HepG2 (cell line): Measurements from ENCODE around the gene SLC6A9. TPM values are rescaled to one million over a fixed set of nuclear protein-coding genes. Genes with fewer than 3 reads are reported as not detected.
A peak's percentile ranks its signal among the peaks of the same experiment; 100 is the strongest.

Source experiments
- ATM ChIP-seq: fragments of 450-650 bp; IDR thresholded peaks from 2 replicates; pipeline ENCODE4 v1.7.1; 2017; ENCODE audit warnings: mild to moderate bottlenecking, borderline replicate concordance
- CEBPB ChIP-seq: IDR thresholded peaks from 2 replicates; pipeline ENCODE4 v1.6.1; 2011; ENCODE audit warnings: low read depth, low read length, improper control_type of control experiment, borderline replicate concordance
- ETV6 ChIP-seq: sonication (generic); formaldehyde crosslinking; conservative IDR thresholded peaks from 2 replicates; pipeline ENCODE4 v1.4.0; 2020; ENCODE audit warnings: missing genetic modification reagents
- FOXO1 ChIP-seq: sonication (generic); formaldehyde crosslinking; IDR thresholded peaks from 2 replicates; pipeline ENCODE4 v1.4.0; 2020; ENCODE audit warnings: missing genetic modification reagents
- HDAC2 ChIP-seq: sonication (generic); formaldehyde crosslinking; IDR thresholded peaks from 2 replicates; pipeline ENCODE4 v1.4.0; 2020; ENCODE audit warnings: missing genetic modification reagents
- HES4 ChIP-seq: sonication (generic); formaldehyde crosslinking; IDR thresholded peaks from 2 replicates; pipeline ENCODE4 v1.9.0; 2021; ENCODE audit warnings: mild to moderate bottlenecking, missing genetic modification reagents, borderline replicate concordance
- HOXA7 ChIP-seq: sonication (generic); formaldehyde crosslinking; IDR thresholded peaks from 2 replicates; pipeline ENCODE4 v1.8.1; 2022; ENCODE audit warnings: mild to moderate bottlenecking, missing genetic modification reagents, moderate library complexity
- IKZF1 ChIP-seq: fragments of 450-650 bp; IDR thresholded peaks from 2 replicates; pipeline ENCODE4 v1.7.1; 2016
- MLLT10 ChIP-seq: sonication (generic); formaldehyde crosslinking; IDR thresholded peaks from 2 replicates; pipeline ENCODE4 v1.4.0; 2020; ENCODE audit warnings: missing genetic modification reagents
- NFYB ChIP-seq: sonication (generic); formaldehyde crosslinking; IDR thresholded peaks from 2 replicates; pipeline ENCODE4 v1.4.0; 2020; ENCODE audit warnings: missing genetic modification reagents
- PHF8 ChIP-seq: sonication (generic); formaldehyde crosslinking; IDR thresholded peaks from 2 replicates; pipeline ENCODE4 v1.5.0; 2020; ENCODE audit warnings: missing genetic modification reagents
- ZMAT3 ChIP-seq: sonication (generic); formaldehyde crosslinking; conservative IDR thresholded peaks from 2 replicates; pipeline ENCODE4 v1.7.0; 2021; ENCODE audit warnings: missing genetic modification reagents
- ZNF205 ChIP-seq: IDR thresholded peaks from 2 replicates; pipeline ENCODE4 v1.6.1; 2018; ENCODE audit warnings: missing biosample characterization, missing genetic modification reagents
- ZNF501 ChIP-seq: sonication (generic); formaldehyde crosslinking; IDR thresholded peaks from 2 replicates; pipeline ENCODE4 v1.5.1; 2020; ENCODE audit warnings: mild to moderate bottlenecking, moderate library complexity, missing genetic modification reagents
- ZNF788 ChIP-seq: sonication (generic); formaldehyde crosslinking; IDR thresholded peaks from 2 replicates; pipeline ENCODE4 v1.5.0; 2020; ENCODE audit warnings: mild to moderate bottlenecking, missing genetic modification reagents, borderline replicate concordance
- ZNF883 ChIP-seq: sonication (generic); formaldehyde crosslinking; IDR thresholded peaks from 2 replicates; pipeline ENCODE4 v1.5.1; 2020; ENCODE audit warnings: mild to moderate bottlenecking, missing genetic modification reagents; ENCODE audit errors: not compliant biosample characterization
- polyA plus RNA-seq, 8 experiments: library from polyadenylated mRNA; depleted of rRNA in 3 of 8; stranded (reverse) in 7 of 8; unstranded in 1 of 8; fragments of >200 nt; fragmentation: Illumina TruSeq in 4 of 8; extraction: Trizol in 4 of 8; gene quantifications; 2 replicates each; pipeline versions ENCODE4 v1.2.1 to v1.2.3, GENCODE V29; 2011 to 2016; ENCODE audit warnings: low read depth in 4 of 8, missing spikeins in 1 of 8, mixed read lengths in 1 of 8; ENCODE audit not compliant: insufficient read depth in 1 of 8
- total RNA-seq, 5 experiments: library from RNA; depleted of rRNA; stranded (reverse); fragments of >200 nt; fragmentation: Illumina TruSeq; extraction: Trizol; gene quantifications; 2 replicates each; pipeline ENCODE4 v1.2.3, GENCODE V29; 2016; ENCODE audit warnings: low read depth in 1 of 5
- TF ChIP-seq, protein P1 (sequence below): sonication (generic); formaldehyde crosslinking; IDR thresholded peaks from 2 replicates; pipeline ENCODE4 v1.4.0; 2020; ENCODE audit warnings: mild to moderate bottlenecking, missing genetic modification reagents
- TF ChIP-seq, protein P2 (sequence below): sonication (generic); formaldehyde crosslinking; IDR thresholded peaks from 2 replicates; pipeline ENCODE4 v1.5.1; 2020; ENCODE audit warnings: mild to moderate bottlenecking, missing genetic modification reagents, moderate library complexity

Gene SLC6A9
- total and polyA plus RNA-seq, 2 of the 13 experiments (the other 11 are each of a cell fraction or from before 2014, with no cell fraction given) = 8.5 to 9.9 TPM

DNA sequence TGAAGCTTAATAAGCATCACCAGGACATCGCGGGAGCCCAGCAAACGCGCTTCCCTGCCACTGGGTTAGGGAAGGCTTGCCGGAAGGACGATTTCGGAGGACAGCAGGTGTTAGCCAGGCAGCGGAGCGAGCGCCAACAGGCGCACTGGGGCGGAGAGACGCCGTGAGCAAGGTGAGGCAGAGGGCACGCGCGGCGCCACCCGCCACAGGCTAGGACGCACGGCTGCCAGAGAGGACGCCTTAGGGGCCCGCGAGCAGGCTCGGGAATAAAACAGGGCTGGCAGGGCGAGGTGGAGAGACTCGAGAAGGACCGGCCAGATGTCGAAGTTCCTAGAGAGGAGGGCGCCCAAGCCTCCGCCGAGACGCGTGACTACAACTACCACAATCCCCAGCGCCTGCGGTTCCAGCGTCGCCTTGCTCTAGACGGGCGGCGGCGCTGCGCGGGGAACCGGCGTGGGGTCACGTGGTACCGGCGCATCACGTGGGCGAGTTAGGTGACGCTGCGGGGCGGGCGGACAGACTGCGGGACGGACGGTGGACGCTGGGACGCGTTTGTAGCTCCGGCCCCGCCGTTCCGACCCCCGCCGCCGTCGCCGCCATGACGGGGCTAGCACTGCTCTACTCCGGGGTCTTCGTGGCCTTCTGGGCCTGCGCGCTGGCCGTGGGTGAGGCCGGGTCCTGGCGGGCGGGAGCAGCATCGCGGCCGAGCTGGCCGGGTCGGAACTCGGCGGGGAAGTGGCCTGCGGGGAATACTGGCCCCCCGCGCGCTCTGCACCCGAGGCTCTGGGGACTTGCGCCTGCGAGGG lies 56.6 kb downstream of the SLC6A9 start, which contains the start of gene ATP6V0B (continued):
- 0 out of 2 replicates have a peak, but pooled peaks have one; percentile 4 for TF ChIP-seq HES4
- TF ChIP-seq, protein P1, sequence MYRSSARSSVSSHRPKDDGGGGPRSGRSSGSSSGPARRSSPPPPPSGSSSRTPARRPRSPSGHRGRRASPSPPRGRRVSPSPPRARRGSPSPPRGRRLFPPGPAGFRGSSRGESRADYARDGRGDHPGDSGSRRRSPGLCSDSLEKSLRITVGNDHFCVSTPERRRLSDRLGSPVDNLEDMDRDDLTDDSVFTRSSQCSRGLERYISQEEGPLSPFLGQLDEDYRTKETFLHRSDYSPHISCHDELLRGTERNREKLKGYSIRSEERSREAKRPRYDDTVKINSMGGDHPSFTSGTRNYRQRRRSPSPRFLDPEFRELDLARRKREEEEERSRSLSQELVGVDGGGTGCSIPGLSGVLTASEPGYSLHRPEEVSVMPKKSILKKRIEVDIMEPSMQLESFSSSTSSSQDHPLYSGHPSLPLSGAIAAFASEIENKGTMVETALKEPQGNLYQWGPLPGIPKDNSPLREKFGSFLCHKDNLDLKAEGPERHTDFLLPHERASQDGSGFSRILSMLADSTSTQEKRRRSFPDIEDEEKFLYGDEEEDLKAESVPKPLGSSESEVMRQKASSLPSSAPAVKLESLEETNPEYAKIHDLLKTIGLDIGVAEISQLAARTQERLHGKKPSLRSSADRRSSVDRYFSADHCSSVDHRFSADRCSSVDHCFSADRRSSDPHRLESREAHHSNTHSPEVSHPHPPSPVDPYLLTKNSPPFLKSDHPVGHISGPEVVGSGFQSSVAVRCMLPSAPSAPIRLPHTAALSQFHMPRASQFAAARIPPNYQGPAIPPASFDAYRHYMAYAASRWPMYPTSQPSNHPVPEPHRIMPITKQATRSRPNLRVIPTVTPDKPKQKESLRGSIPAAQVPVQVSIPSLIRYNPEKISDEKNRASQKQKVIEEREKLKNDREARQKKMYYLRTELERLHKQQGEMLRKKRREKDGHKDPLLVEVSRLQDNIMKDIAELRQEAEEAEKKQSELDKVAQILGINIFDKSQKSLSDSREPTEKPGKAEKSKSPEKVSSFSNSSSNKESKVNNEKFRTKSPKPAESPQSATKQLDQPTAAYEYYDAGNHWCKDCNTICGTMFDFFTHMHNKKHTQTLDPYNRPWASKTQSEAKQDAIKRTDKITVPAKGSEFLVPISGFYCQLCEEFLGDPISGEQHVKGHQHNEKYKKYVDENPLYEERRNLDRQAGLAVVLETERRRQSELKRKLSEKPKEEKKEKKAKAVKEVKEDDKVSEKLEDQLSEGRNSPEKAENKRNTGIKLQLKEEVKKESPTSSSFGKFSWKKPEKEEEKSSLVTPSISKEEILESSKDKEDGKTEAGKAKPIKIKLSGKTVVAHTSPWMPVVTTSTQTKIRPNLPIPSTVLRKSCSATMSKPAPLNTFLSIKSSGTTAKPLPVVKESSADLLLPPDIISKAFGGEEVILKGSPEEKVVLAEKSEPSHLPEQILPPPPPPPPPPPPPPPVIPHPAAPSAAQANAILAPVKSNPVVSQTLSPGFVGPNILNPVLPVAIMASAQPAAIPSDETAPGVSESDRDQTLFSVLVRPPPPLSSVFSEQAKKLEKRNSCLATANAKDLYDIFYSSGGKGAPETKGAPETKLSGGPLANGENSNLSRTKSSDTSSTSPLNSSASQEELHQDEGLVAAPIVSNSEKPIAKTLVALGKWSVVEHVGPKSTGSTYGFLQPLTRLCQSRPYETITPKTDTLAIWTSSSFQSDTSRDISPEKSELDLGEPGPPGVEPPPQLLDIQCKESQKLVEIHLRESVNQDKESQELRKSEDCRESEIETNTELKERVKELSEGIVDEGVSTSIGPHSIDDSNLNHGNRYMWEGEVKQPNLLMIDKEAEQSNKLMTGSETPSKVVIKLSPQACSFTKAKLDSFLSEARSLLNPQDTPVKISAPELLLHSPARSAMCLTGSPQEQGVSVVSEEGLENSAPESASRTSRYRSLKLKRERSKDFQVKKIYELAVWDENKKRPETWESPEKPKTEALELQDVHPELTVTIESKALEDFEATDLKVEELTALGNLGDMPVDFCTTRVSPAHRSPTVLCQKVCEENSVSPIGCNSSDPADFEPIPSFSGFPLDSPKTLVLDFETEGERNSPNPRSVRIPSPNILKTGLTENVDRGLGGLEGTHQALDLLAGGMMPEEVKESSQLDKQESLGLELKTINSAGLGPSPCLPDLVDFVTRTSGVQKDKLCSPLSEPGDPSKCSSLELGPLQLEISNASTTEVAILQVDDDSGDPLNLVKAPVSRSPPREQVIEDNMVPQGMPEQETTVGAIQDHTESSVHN = no peak; the same call in 1 of the 2 replicates
- no peak for TF ChIP-seq ATM
- no peak for TF ChIP-seq CEBPB
- TF ChIP-seq ZNF205 = peak; percentile 100
- TF ChIP-seq ETV6 (CRISPR knock-in tag) = no peak
- peak; percentile 73; the same call in 1 of the 2 replicates for TF ChIP-seq ZNF501 (CRISPR knock-in tag)
- TF ChIP-seq, protein P2, sequence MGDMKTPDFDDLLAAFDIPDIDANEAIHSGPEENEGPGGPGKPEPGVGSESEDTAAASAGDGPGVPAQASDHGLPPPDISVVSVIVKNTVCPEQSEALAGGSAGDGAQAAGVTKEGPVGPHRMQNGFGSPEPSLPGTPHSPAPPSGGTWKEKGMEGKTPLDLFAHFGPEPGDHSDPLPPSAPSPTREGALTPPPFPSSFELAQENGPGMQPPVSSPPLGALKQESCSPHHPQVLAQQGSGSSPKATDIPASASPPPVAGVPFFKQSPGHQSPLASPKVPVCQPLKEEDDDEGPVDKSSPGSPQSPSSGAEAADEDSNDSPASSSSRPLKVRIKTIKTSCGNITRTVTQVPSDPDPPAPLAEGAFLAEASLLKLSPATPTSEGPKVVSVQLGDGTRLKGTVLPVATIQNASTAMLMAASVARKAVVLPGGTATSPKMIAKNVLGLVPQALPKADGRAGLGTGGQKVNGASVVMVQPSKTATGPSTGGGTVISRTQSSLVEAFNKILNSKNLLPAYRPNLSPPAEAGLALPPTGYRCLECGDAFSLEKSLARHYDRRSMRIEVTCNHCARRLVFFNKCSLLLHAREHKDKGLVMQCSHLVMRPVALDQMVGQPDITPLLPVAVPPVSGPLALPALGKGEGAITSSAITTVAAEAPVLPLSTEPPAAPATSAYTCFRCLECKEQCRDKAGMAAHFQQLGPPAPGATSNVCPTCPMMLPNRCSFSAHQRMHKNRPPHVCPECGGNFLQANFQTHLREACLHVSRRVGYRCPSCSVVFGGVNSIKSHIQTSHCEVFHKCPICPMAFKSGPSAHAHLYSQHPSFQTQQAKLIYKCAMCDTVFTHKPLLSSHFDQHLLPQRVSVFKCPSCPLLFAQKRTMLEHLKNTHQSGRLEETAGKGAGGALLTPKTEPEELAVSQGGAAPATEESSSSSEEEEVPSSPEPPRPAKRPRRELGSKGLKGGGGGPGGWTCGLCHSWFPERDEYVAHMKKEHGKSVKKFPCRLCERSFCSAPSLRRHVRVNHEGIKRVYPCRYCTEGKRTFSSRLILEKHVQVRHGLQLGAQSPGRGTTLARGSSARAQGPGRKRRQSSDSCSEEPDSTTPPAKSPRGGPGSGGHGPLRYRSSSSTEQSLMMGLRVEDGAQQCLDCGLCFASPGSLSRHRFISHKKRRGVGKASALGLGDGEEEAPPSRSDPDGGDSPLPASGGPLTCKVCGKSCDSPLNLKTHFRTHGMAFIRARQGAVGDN (CRISPR knock-in tag) = peak; percentile 93
- TF ChIP-seq HOXA7 (CRISPR knock-in tag) = no peak; the same call in 1 of the 2 replicates
- no peak for TF ChIP-seq IKZF1
- 0 out of 2 replicates have a peak, but pooled peaks have one; percentile 62 for TF ChIP-seq ZMAT3 (CRISPR knock-in tag)
- TF ChIP-seq MLLT10 = no peak
- peak; percentile 55; the same call in 1 of the 2 replicates for TF ChIP-seq ZNF788 (CRISPR knock-in tag)
- peak; percentile 75 for TF ChIP-seq ZNF883 (CRISPR knock-in tag)
- peak; percentile 63 for TF ChIP-seq HDAC2 (CRISPR knock-in tag)
- peak; percentile 67 for TF ChIP-seq NFYB (CRISPR knock-in tag)
- peak; percentile 41; the same call in 1 of the 2 replicates for TF ChIP-seq FOXO1 (CRISPR knock-in tag)
- TF ChIP-seq PHF8 (CRISPR knock-in tag) = peak; percentile 92
